NCI-H2227 (cell line): ENCODE results near the gene MRPL11.
A peak's percentile ranks its signal among the peaks of the same experiment; 100 is the strongest.

Source experiments
- DNase-seq: peaks from one replicate; lab custom pipeline; 2025; ENCODE audit not compliant: unreplicated experiment; lab: John Stamatoyannopoulos, UW

Gene MRPL11

GRCh38 chr11:66438504-66439466 is at the start of gene MRPL11:
MRPL11 (minus strand) TSS chr11:66438848; CDS start chr11:66438754, 94 bp downstream.
- peak; percentile 96 for DNase-seq

GRCh38 chr11:66484806-66485380 is 46.2 kb upstream of the MRPL11 start:
- DNase-seq: no peak

- peak; percentile 99 for DNase-seq
Observed at GRCh38 chr11:66480117-66480938, 41.7 kb upstream of the MRPL11 start, which contains the start of gene DPP3. DPP3 (plus strand) TSS chr11:66480434; CDS start chr11:66482201, 1,767 bp downstream.

- DNase-seq: peak; percentile 91
Observed at GRCh38 chr11:66479394-66480116, 40.9 kb upstream of the MRPL11 start.

GRCh38 chr11:66478729-66479393 is 40.2 kb upstream of the MRPL11 start:
- peak; percentile 62 for DNase-seq

- no peak for DNase-seq
Observed at GRCh38 chr11:66477263-66478201, 38.9 kb upstream of the MRPL11 start.

- peak; percentile 36 for DNase-seq
Observed at GRCh38 chr11:66476841-66477251, 38.2 kb upstream of the MRPL11 start.

GRCh38 chr11:66476173-66476840 is 37.7 kb upstream of the MRPL11 start:
- DNase-seq: no peak

- DNase-seq: no peak
Observed at GRCh38 chr11:66475349-66476172, 36.9 kb upstream of the MRPL11 start.

- no peak for DNase-seq
Observed at GRCh38 chr11:66473608-66474515, 35.2 kb upstream of the MRPL11 start.

- no peak for DNase-seq
Observed at GRCh38 chr11:66473167-66473566, 34.5 kb upstream of the MRPL11 start.

GRCh38 chr11:66472054-66472453 is 33.4 kb upstream of the MRPL11 start:
- DNase-seq: no peak

- no peak for DNase-seq
Observed at GRCh38 chr11:66471142-66471541, 32.5 kb upstream of the MRPL11 start.

GRCh38 chr11:66470015-66470414 is 31.4 kb upstream of the MRPL11 start:
- no peak for DNase-seq

GRCh38 chr11:66469441-66469840 is 30.8 kb upstream of the MRPL11 start:
- DNase-seq: no peak

- DNase-seq: no peak
Observed at GRCh38 chr11:66468691-66469090, 30.0 kb upstream of the MRPL11 start.

- peak; percentile 61 for DNase-seq
Observed at GRCh38 chr11:66467756-66468155, 29.1 kb upstream of the MRPL11 start.
